Suppressor macrophage (primary cell): ENCODE data around the gene CRACR2B.

Experiments
- DNase-seq, 4 experiments: peaks; one replicate each; pipeline ENCODE4 v3.0.0-alpha.2; 2020 to 2022

The CRACR2B gene

DNA sequence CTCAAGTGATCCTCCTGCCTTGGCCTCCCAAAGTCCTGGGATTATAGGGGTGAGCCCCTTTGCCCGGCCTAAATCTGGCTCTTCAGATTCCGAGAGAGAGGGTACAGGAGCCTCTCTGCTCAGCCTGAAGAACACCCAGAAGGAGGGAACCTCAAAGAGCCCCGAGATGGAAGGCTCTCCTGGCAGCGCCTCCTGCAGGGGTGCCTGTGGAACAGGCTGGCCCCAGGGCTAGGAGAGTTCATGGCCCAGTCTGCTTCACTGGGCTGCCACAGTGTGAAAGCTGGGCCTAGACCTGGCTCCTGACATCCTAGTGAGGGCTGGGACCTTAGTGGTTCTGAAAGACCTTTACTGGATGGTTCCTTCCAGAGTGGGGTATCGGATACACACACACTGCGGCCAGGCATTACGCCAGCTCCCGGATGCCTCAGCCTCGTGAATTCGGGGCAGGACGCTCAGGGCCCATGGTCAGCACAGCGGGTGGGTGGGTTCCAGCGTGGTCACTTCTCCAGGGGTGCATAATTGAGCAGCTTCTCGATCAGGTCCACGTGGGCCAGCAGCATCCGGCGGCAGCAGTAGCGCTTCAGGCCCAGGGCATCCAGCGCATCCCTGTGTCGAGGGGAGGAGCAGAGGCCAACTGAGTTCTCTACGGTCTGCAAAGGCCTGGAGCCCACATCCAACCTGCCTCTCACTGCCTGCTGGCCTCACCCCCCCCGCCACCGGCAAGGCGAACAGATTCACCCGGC is 12.3 kb downstream of the CRACR2B start:
- DNase-seq = peak in 1 of 4 experiments; percentile 50

DNA sequence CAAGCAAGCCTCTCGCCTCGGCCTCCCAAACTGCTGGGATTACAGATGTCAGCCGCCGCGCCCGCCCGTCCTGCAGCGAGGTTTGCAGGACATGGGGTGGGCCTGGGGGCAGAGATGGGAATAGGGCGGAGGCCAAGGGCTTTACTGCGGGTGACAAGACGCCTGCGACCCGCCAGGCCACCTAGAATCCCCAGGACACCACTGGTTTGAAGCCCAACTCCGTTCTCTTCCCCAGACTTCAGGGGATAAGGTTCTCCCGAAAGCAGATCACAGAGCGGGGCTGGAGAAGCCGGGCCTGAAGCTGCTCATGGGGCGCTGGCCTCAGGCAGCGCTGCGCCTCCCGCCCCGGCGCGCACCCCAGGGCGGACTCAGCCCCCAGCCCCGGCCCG is 14.3 kb downstream of the CRACR2B start:
- DNase-seq = no peak

DNA sequence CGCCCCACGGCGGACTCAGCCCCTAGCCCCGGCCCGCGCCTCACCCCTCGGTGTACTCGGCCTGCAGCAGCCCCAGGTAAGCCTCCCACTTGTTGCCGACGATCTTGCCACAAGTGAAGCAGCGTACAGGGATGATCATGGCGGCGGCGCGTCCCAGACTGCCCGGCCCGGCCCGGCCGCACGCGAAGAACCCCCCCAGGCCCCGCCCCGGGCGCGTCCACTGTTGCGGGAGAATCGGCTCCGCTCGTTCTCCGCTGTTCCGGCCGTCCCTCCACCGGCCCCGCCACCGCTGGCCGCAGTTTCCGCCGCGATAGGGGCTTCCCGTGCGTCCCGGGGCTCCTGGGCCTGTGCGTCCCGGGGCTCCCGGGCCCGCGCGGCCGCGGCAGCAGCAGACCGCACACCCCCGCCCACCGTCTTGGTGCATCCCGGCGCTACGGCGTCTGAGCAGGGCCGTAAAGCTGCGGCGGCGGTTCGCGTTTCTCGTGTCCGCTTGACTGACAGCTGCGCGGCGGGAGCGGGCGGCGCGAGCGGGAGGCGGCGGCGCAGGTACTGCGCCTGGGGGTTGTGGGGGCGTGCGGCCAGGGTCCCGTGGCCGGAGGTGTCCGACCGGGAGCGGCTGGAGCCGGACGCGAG is 14.8 kb downstream of the CRACR2B start, which contains the start of the genes POLR2L and TSPAN4:
TSS of gene POLR2L (minus strand) at position 160 of the 633 bp plus-strand sequence. CDS start at position 139, 21 bp downstream.
TSS of gene TSPAN4 (plus strand) at position 483 of the 633 bp plus-strand sequence. CDS start 7,453 bp downstream, outside the sequence.
- DNase-seq = peak; percentile 93 to 97 (median 94)

DNA sequence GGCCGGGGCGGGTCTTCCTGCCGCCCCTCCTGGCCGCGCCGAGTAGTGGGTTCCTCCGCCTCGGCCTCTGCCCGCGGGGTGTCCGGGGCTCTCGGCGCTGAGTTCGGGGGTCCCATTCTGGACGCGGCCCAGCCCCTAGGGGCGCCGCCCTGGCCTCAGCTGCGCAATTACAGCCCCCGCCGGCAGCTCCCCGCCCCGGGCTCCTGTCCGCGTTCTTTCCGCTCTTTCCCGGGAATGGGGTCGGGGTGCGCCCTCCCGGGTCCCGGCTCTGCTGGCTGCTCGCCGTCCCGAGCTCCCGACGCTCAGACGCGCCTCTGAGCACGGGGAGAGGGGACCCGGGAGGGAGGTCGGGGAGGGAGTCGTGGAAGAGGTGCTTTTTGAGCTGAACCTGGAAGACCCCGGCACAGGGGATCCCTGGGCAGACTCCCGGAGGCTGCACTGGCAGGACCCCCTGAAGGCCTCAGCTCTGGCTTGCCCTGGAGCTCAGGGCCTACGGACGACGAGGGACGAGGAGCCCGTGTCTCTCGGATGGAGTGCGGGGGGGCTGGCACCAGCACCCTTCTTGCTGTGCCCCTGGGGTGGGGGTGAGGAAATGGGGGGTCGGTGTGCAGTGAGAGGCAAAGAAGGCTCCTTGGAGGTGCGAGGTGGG is 15.5 kb downstream of the CRACR2B start:
- peak in 1 of 4 experiments; percentile 36 for DNase-seq

DNA sequence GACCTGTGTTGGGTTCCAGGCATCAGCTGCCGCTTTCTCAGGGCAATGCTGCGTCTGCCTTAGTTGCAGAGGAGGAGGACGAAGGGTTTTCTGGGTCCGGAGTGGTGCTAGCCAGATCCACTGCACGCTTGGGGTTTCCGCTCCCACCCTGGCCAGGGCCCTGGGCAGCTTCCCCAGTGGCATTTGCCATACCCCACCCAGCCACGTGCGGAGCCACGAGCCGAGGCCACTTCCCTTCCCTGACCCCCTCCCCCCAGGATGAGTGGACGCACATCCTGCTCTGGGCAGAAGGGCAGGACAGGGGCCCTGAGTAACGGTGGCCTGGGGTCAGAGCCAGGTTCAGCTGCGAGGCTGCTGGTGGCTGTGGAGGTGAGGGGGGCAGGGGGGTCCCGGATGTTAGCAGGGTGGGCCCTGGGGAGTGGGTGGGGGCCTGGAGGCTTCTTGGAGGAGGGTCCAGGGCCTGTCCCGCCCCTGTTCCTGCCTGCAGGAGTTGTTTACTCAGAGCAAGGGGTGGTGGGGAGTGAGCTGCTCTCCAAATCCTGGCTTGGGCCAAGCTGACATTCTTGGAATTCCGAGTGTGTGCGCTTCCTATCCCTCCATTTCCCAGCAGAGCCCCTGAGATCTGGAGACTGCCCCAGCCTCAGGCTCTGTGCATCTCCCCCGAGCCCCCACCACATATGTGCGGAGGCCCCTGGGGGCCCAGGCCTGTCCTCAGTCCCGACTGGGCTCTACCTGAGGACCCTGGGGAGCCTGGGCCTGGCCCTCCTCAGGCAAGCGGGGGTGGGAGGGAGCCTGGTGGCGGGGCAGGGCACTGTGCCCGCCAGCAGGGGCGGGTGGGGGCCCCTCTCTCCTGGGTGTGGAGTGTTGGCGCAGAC is 16.3 kb downstream of the CRACR2B start:
- peak; percentile 90 to 95 (median 94) for DNase-seq

DNA sequence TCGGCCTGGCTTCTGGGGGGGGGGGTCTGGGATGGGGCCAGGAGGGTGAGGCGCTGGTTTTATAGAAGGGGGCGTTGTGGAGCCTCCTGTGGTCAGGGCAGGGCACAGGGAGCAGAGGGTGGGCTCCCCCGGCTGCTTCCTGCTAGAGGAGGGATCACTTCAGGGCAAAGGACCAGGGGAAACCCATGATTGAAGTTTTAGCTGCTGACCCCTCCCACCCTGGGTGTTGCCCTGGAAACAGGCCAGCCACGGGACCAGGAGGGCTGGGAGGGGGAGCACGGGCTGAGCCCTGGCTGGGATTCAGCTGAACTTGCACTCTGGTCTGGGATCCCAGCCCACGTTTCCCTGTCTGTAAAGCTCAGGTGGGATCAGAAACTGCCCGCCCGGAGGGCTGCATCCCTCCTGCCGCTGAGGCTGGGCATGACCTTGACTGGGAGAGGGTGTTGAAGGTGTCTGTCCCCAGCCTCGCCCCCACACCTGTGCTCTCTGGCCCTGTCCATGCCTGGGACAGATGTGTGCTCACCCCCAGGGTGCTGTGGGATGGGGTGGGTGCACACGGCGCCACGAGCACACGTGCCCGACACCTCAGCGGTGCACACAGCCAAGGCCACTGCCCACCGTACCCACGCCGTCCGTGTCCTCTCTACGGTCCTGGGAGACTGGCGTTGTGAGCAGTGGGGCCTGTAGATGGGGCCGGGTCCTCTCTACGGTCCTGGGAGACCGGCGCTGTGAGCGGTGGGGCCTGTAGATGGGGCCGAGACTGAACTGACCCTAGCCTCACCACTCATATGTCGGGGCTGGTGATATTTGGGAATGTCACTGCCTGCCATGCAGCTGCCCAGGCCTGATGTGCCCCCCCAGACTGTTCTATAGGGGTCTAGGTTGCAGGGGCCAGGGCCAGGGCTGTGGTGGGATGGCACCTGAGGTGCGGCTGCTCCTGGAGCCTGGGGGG is 17.2 kb downstream of the CRACR2B start:
- peak; percentile 81 to 92 (median 90) for DNase-seq

DNA sequence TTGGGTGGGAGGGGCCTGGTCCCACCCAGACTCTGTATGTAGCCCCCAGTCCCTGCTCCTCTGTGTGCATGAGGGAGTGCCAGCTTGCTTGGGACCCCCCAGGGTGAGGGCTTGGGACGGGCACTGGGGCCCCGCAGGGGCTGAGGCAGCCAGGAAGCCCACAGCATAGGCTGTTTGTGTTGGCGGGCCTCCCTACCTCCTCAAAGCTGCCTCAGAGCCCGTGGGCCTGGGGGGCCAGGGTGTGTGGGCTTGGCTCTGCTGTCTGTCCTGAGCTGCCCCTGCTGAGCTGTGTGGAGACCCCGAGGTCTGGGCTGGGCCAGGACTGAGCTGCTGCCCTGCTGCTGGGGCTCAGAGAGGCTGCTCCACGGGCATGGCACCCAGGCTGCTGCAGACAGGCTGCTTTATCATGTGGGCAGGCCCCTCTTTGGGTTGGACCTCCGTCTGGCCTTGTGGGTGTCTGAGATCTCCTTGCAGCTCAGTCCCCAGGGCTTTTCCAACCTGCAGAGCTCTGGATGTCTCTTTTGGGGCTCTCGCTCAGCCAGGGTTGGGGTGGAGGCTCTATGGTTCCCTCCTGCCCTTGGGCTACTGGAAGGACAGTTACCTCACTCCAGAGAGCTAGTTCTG is 18.3 kb downstream of the CRACR2B start:
- DNase-seq = no peak

DNA sequence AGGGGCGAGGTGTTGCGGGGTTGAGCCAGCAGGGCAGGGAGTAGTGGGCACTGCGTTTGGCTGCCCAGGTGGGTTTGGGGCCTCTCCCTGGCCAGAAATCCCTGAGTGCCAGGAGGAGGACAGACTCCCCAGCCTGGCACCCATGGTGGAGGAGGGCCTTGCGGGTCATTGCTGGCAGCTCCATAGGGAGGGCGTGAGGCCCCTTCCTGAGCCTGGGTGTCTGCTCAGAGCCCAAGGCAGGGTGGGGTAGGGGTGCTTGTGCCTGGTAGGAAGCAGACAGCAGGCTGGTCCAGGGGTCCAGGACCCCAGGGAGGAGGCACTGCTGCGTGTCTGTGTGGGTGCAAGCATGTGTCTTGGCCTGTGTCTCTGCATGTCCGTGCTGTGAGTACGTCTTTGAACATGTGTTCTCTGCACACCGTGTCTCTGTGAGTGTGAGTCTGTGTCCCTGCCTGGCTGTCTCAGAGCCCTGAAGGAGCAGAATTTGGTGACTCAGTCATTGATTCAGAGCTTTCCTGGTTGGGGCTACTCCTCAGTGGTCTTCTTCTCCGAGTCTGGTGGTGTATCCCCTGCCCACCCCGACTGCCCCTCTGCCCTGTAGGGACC is 18.9 kb downstream of the CRACR2B start:
- no peak for DNase-seq

DNA sequence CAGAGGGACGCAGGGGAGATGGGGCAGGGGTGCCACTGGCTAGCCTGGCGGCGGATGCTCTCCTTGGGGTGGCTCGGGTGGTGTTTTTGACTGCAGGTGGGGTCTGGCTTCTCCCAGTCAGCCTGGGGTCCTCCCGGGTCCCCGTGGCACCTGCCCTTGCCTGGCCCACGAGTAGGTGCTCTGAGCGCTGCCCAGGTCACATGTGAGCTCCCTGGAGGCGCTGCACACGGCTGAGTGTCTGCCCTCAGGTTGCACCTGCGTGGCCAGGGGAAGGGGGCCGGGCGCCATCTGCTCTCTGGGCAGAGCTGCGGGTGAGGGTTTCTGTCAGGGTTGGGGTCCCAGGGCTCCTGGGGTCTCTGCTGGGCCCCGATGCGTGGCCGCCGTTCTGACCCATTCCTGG is 20.2 kb downstream of the CRACR2B start:
- DNase-seq = no peak

DNA sequence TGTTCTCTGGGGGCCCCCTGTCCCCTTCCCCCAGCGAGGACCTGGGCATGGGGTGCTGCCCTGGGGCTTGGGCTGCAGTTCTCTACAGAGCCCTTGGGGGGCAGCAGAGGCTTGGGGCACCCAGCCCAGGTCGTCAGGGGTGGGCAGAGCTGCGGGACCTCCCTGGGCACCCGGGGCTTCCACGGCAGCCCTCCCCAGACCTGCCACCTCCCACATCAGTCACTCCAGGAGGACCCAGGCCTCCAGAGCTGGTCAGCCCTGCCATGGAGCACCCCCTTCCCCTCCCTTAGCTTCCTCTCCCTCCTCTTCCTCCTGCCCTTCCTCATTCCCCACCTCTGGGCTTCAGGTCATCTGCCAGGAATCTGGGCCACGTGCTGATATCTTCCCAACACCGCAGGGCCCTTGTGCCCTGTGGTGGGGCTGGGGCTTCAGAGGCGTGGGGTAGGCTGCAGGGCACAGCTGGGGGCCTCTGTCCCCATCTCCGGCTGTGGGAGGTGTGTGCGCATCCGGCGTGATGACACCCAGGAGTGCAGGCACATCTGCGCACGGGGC is 20.7 kb downstream of the CRACR2B start:
- DNase-seq = peak; percentile 52 to 74 (median 60)

DNA sequence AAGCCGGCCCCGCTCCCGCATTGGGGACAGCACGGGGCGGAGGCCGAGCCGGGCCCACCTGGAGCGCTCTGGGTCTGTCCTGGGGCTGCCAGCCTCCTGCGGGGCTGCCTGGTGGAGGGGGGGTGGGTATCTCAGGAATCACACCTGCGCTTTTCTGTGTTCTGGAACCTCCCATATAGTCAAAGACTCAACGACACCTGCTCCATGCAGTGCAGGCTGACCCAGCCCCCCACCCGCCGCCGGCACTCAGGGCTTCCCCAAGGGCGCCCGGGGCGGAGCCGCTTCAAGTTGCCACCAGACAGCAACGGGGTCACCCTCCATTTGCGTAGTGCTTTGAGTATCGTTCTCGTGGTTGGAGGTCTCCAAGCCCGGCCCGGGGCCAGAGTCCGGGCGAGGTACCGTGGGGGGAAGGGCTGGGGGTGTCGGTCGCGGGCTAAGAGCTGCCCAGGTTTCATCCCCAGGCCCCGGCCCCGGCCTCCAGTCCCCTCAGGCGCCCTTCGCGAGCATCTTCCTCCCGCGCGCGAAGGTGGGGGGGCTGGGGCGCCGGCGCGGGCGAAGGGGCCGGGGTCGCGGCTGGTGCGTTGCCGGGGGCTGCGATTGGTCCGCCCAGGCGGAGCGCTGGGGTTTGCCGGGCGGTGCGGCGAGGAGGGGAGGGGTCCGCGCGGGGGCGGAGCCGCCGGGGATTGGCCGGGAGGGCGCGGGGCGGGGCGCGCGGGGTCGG is 21.5 kb downstream of the CRACR2B start:
- peak in 2 of 4 experiments; percentile 32 to 44 for DNase-seq

DNA sequence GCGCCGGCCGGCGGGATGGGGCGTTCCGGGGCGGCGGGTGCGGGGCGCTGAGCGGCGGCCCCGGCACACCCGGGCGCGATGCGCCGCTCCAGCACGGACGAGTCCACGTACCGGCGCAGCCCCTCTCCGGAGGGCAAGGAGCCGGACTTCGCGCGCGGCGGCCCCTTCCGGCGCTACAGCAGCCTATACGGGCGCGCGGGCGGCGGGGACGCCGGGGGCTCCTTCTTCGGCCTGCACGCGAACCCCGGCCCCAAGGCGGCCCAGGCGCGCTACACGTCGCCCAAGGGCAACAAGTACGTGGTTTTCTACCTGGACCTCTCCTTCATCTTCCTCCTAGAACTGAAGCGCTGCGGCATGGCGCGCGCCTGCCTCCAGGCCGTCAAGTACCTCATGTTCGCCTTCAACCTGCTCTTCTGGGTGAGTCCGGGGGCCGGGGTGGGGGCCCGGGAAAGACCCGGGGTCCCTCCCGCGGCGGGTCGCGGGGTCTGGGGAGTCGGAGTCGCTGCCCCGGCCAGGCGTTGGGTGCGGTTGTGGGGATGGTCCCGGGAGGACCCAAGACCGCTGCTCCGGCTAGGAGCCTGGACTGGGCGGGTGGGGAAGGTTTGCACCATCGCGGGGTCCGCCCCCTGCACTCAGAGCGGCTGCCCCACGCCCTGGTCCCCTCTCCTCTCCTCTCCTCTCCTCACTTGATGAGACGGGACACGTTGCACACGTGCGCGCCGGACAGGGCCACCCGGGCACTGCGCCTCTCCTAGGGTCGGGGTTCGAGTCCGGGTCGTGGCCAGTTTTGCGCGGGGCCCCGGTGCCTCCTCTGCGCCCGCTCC is 22.4 kb downstream of the CRACR2B start:
- DNase-seq = no peak

DNA sequence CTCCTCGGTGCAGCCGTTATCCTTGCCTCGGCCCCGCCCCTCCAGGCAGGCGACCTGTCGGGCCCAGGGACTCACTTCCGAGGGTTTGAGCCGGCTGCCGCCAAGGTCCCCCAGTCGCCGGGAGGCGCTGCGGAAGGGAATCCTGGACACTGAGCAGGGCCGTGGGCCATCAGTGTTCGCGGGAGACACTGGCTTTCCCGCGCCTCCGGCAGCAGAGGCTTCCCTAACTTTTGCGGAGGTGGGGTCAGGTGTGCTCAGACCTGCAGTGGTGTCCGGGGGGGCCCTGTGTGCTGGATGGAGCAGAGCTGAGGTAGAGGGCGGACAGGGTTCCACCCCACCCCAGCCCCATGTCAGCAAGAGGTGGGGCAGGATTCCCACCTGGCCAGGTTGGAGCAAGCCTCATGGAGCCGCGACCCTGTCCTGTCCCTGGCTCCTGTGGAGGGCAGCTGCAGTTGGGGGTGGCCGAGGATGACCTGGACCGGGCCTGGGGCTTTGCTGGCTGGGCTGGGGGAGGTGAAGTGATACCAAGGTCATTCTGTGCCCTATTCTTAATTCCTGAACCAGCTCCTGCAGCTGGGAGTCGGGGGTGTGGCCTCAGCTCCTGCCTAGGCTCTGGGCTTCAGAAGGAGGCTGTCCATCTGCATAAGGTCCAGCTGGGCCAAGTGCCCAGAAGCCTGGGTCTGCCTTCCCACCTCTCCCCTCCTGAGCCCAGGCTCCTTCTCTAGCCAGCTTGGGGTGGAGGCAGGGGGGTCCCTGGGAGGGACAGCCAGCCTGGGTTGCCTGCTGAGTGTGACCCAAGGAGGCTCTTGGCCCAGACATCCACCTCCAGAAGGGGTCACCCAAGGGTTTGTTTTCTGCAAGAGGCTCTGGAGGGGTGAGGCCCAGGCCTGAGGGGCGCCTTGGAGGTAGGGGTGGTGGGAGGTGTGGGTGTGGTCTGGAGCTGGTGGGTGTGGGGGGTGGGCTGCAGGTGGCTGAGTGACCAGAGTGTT is 23.4 kb downstream of the CRACR2B start:
- peak in 1 of 4 experiments; percentile 29 for DNase-seq

DNA sequence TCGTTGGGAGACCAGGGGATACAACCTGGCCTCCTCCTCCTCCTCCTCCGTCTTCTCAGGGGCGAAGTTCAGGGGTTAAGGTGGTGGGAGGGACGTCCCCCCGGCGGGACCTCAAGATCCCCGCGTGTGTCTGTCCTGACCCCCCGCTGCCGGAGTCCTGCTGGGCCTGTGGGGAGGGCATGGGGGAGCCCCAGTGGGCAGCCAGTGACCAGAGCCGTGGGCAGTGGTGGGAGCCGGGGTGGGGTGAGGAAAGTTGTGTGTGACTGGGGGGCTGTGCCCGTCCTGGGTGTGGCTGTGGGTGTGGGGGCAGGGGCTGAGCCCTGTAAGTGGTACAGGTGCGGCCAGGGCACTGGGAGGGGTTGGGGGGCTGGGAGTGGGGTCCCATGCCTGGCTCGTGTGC is 25.0 kb downstream of the CRACR2B start:
- no peak for DNase-seq

DNA sequence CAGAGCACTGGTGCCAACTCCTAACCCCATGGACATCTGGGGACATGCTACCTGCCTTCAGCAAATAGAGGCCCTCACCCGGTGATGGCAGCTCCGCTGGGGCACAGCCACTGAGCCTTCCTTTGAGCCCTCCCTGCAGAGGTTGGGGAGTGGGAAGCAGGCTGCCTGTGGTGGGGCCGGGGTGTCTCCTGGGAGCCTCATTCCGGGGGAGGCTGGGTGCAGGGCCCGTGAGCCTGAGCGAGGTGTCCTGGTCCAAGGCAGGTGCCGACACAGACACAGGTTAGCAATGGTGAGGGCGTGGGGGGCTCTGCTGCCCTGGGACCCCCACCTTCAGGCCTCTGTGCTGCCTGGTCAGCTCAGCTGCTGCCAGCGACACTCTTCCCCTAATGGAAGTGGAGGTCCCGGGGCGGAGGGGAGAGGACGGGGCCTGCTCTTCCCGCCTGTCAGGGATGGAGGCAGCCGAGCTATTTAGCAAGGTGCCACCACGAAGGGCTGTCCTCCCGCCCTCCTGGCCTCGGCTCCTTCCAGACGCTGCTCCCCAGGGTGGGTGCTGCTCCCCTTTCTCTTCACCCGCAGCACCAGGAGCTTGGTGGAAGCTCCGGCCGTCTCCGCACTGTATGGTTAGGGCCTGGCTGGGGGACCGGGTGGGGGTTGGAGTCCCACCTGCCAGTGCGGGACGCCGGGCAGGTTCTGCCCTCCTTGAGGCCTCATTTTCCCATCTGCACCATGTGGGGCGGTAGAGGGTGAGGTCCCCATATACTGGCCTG is 26.1 kb downstream of the CRACR2B start:
- DNase-seq = no peak
